Brain pericyte (primary cell): ENCODE results near the gene POC1B.
A peak's percentile ranks its signal among the peaks of the same experiment; 100 is the strongest.

Source experiments
- DNase-seq: peaks from one replicate; pipeline ENCODE4 v3.0.0-alpha.2; 2012; ENCODE audit warnings: low read depth, low spot score

The POC1B gene

GRCh38 chr12:89525824-89526770 lies at the start of gene POC1B:
TSS of gene POC1B (minus strand) at chr12:89526047. CDS start at chr12:89525895, 152 bp downstream.
- DNase-seq = peak; percentile 42

DNA sequence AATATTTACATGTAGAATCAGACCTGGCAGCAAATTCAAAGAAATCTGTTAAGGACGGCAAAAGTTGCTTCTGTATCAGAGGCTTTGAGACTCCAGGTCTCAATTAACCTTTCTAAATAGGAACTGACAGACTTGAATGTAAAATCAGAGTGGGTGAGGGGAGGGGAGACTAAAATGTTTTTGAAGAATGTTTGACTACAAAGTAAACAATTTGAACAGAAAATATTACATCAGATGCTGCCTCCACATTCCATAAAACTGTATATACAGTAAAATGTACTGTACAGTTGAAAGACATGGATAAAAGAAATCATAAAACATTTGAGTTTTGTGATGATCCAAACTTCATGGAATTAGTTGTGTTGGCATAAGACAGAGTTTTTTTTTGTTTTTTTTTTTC lies 49.5 kb upstream of the POC1B start:
- DNase-seq = no peak

DNA sequence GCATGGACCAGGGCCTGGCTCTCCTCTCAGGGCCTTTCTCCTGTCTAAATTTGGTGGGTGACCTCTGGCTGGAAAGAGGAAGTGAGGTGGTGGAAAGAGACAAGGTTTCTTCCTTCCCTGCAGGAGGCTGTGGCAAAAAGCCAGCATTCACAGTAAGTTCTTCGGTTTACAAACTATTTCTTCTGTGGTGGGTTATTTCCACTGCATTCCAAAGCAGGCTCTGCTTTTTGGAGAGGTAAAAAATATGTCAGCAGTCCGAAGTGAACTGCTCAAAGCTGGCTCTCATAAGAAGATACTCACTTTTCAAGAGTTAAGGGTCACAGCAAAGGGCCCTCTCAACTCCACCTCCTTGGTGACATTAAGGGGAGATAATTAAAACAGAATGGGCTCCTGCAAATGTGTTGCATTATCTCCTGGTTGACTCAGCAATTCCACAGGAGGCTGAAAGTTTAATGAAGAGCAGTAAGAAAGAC lies 48.9 kb upstream of the POC1B start:
- no peak for DNase-seq

GRCh38 chr12:89573051-89573810 lies 47.4 kb upstream of the POC1B start:
- DNase-seq = no peak

DNA sequence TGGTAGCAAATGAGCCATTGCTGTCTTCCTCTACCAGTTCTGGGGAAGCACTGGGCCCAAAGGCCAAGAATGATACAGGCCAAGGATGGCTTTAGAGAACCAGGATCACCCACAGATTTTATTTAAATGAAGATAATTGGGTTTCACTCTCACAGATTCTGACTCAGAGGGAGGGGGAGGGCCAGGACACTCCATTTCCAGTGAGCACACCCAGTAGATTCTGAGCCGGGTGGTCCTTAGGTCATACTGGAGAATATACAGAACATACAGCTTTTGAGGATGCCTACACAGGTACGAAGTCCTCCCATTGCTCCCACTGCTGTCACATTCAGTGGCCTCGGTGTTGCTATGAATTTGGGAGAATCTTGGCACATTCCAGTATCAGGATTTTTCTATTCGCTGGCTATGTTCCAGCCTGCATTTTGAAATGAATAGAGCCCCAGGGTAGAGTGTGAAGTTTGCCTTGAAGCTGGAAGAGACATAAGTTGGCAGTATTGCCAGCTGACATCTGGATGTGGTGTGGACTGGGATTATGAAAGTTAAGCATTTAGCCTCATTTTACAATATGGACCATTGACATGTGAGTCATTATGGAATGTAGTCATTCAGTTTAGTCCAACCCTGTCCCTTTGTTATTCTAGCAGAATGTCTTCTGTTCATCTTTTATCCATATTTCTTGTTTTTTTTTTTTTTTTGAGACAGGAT lies 45.8 kb upstream of the POC1B start:
- no peak for DNase-seq

- no peak for DNase-seq
Measured at GRCh38 chr12:89568484-89568883, 42.6 kb upstream of the POC1B start.

GRCh38 chr12:89567691-89568239 lies 41.9 kb upstream of the POC1B start:
- no peak for DNase-seq

DNA sequence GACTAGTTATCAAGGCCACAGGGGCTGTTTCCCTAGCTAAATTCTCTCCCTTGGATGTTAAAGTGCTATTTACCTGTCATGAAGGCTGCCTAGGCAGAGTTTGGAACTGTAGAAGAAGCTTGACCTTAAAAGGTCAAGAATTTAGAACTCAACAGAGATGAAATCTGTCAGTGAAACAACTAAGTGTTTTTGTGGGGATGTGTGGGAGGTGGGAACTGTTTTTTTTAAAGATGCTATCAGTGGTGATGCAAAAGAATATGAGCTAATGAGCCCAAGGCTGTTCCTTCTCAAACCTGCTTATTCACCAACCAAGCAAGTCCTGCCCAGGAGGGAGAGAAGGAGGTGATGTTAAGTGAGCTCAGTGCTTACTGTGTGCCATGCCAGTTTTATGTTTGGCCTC lies 40.8 kb upstream of the POC1B start:
- DNase-seq = no peak

- DNase-seq = no peak
Measured at GRCh38 chr12:89565002-89565401, 39.2 kb upstream of the POC1B start.

- DNase-seq = no peak
Measured at GRCh38 chr12:89559753-89560152, 33.9 kb upstream of the POC1B start.

- no peak for DNase-seq
Measured at GRCh38 chr12:89556976-89557375, 31.1 kb upstream of the POC1B start.

DNA sequence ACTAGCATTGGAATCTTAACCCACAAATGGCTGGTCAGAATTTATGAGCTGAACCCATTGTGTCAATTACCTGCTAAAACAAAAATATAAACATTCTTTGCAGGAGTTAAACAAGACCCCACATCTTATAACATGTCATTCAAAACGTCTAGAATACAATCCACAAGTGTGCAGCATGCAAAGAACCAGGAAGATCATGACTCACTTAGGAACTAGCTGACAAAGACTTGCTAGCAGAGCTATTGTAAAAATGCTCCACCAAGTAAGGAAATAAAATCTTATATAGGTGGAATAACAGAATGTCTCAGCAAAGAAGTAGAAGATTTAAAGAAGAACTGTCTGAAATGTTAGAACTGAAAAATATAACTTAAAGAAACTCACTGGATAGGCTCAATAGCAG lies 26.5 kb upstream of the POC1B start:
- no peak for DNase-seq

- no peak for DNase-seq
Measured at GRCh38 chr12:89551747-89552146, 25.9 kb upstream of the POC1B start.

DNA sequence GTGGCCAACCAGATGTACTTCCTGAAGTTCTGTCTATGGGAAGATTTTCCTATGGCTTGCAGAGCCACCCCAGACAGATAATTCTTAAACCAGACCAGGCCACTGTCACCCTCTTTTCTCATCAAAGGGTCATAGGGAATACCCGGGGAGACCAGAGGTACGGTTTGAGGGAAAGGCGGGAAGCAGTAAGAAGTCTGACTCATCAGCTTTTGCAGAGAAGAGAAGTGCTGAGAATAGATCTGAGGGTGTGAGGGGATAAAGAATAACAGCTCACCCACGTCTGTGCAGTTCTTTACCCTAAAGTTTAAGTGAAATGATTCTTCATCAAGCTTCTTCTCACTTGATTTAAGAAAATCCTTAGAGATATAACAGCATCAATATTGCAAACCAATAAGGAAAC lies 21.3 kb upstream of the POC1B start:
- DNase-seq = no peak

- no peak for DNase-seq
Measured at GRCh38 chr12:89546151-89546550, 20.3 kb upstream of the POC1B start.

DNA sequence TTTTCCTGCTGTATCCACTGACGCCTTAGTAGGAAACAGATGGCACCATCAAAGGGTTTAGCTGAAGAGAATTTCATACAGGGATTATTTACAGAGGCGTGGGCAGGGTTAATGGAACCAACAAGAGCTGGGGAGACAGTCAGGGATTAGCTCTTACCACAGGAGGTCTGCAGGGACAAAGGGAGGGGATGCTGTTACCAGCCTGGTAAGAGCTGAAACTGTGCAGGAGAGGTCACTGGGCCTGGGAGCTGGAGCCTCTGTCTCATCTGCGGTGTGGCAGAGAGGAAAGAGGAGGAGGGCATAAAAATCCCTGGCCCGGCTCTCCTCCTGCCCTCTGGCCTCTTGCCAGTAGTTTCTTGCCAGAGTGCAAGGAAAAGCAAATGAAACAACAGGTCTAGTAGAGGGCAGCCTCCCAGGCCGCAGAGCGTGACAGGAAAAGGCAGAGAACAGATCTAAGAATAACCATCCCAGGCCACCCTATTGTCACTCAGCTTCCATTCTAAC lies 18.9 kb upstream of the POC1B start:
- DNase-seq = peak; percentile 46

GRCh38 chr12:89544022-89544421 lies 18.2 kb upstream of the POC1B start:
- DNase-seq = no peak

GRCh38 chr12:89542912-89543592 lies 17.2 kb upstream of the POC1B start:
- DNase-seq = no peak

DNA sequence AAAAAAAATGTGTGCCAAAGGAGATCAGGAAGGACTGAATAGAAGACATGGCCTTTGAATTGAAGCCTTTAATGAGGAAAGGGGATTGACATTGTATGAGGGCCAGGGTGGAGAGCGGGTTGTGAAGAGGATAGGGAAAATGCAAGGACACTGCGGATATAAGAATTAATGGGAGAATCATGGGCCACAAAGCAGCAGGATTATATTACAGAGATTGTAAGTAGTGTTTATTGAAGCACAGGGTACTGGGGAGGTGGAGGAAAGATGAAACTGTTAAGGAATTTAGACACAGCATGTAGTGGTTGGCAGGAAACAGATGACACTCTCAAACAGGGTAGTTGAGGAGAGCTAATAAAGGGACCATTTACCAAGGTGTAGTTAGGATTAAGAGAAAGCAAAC lies 16.4 kb upstream of the POC1B start:
- DNase-seq = no peak

DNA sequence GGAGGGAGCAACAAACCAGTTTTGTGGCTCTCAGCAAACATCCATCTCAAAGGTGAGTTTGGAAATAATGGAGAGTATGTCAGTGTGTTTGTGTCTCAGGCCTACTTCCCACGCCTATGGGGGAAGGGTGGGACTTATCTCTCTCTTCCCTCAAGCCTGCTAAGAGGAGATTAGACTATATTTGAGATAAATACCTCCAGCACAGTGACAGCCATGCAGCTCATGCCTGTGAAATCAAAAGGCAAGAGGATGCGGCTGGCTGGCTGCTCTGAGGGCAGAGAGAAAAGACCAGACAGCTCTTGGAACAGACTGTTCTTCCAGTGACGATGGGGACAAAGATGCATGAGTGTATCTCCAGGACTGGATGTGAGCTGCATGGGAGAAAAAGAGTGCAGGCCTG lies 14.7 kb upstream of the POC1B start:
- no peak for DNase-seq
